ENCODE measurements around the gene OTUD5.

OTUD5 gene

DNA sequence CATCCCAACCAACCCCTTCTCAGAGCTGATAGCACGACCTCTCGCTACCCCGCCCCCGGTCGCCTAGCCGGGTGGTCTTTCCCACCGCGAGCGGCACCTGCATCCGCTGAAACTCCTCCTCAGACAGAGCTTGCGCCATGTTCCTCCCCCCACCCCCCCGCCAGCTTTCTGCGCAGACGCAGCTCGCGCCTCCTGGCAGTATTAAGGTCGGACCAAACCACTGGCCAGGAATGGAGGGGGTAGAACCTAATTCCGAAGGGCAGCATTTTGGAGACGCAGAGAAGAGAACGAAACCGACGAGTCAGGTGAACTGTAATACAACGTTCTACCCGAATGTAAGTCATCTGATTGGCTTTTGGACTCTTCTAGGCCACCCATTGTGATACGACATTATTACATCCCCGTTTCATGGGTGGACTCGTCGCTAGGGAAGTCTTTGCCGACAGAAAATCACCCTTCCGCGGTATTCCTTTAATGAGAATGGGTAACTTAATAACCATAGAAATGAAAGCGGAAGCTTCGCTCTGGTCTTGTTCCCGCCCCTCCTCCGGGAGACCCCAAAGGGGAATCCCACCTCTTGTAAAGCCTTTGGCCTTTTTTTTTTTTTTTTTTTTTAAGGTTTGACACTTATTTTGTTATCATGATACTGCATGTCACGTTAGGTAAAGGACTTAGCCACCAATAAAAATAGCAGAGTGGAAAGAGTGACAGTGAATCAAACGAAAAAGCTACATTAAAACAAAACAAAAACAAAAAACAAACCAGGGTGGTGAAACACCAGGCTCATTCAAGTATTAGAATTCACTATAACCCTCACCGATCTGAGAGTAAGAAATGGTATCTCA lies 44.9 kb upstream of the OTUD5 start, which contains the start of gene GRIPAP1:
GRIPAP1 (minus strand) TSS at position 174 of the 845 bp plus-strand sequence; CDS start at position 139, 35 bp downstream.
- Histone ChIP-seq H3K4me1 (ENCODE audit: control insufficient read depth, insufficient read depth, low read length) (no peaks in the 10 kb centered on the region), H3K4me3 (ENCODE audit: low read depth, low read length) (peak within 1 kb of the TSS; percentile 77), H3K36me3 (ENCODE audit: control insufficient read depth in 2 of 2, insufficient read depth in 1 of 2, low read length in 2 of 2) (peaks cover 8 to 24% of the 10 kb centered on the region in 2 experiments; a peak in 2 of 3 replicates), H3K9me3 (ENCODE audit: control insufficient read depth, insufficient read depth, low read depth, low read length) (no peaks in the 10 kb centered on the region), H3K27ac (ENCODE audit: extremely low read depth, low read depth, low read length) (peak within 1 kb of the TSS; percentile 91)
- POLR2A ChIA-PET: interaction anchor here (0.6 to 1.5 kb wide), 13 partner anchors 11 to 427 kb away, joined by 3 to 14 read pairs (median 3); partner anchors contain the start of genes KCND1, OTUD5, PQBP1 and TFE3
- CTCF ChIA-PET: interaction anchor here (0.7 to 1.5 kb wide), 4 partner anchors 30 to 353 kb away, joined by 3 to 9 read pairs (median 5); partner anchors contain the start of genes KCND1 and TFE3
- TF ChIP-seq SETDB1 (IDR thresholded peaks at IDR 0.05; ENCODE audit: insufficient read length, low read length) (no peak), SP7 (tag by site-specific recombination; IDR thresholded peaks at IDR 0.05) (peak; percentile 68), HOXA7 (CRISPR knock-in tag; IDR thresholded peaks at IDR 0.05; ENCODE audit: borderline replicate concordance) (no peak), ZNF48 (tag by site-specific recombination; IDR thresholded peaks at IDR 0.05) (no peak), ZNF621 (tag by site-specific recombination; IDR thresholded peaks at IDR 0.05) (no peak), ZNF544 (tag by site-specific recombination; IDR thresholded peaks at IDR 0.05) (no peak), ZNF785 (tag by site-specific recombination; IDR thresholded peaks at IDR 0.05) (no peak), ZNF660 (tag by site-specific recombination; IDR thresholded peaks at IDR 0.05) (peak; percentile 75; the same call in 1 of the 2 replicates), SCRT1 (tag by site-specific recombination; IDR thresholded peaks at IDR 0.05; ENCODE audit: borderline replicate concordance) (no peak), ZIC2 (tag by site-specific recombination; IDR thresholded peaks at IDR 0.05) (peak; percentile 43; the same call in 1 of the 2 replicates), ZXDB (tag by site-specific recombination; IDR thresholded peaks at IDR 0.05) (peak; percentile 84), ZBTB7A (tag by site-specific recombination; IDR thresholded peaks at IDR 0.05; ENCODE audit: low read depth) (0 out of 2 replicates have a peak, but pooled peaks have one; percentile 43), ZNF76 (tag by site-specific recombination; IDR thresholded peaks at IDR 0.05; ENCODE audit: borderline replicate concordance, low read depth) (no peak), ZNF19 (tag by site-specific recombination; IDR thresholded peaks at IDR 0.05; ENCODE audit: low read depth) (no peak), ZNF664 (tag by site-specific recombination; IDR thresholded peaks at IDR 0.05) (no peak), ZSCAN16 (tag by site-specific recombination; IDR thresholded peaks at IDR 0.05) (no peak), MZF1 (tag by site-specific recombination; IDR thresholded peaks at IDR 0.05; ENCODE audit: borderline replicate concordance) (no peak), ZNF366 (tag by site-specific recombination; conservative IDR thresholded peaks at IDR 0.05) (0 out of 2 replicates have a peak, but pooled peaks have one; percentile 15), ZNF114 (tag by site-specific recombination; IDR thresholded peaks at IDR 0.05) (no peak), ZNF501 (tag by site-specific recombination; IDR thresholded peaks at IDR 0.05) (peak; percentile 68), FEZF1 (tag by site-specific recombination; IDR thresholded peaks at IDR 0.05) (peak; percentile 21; the same call in 1 of the 2 replicates), ZNF121 (tag by site-specific recombination; IDR thresholded peaks at IDR 0.05) (no peak), ZNF169 (tag by site-specific recombination; IDR thresholded peaks at IDR 0.05) (no peak), ZNF214 (tag by site-specific recombination; IDR thresholded peaks at IDR 0.05; ENCODE audit: borderline replicate concordance) (no peak), ZNF2 (tag by site-specific recombination; IDR thresholded peaks at IDR 0.05) (0 out of 2 replicates have a peak, but pooled peaks have one; percentile 52), KLF7 (tag by site-specific recombination; IDR thresholded peaks at IDR 0.05; ENCODE audit: borderline replicate concordance) (0 out of 2 replicates have a peak, but pooled peaks have one; percentile 13), YY1 (tag by site-specific recombination; IDR thresholded peaks at IDR 0.05) (peak; percentile 91)
- TF ChIP-seq, protein P1, sequence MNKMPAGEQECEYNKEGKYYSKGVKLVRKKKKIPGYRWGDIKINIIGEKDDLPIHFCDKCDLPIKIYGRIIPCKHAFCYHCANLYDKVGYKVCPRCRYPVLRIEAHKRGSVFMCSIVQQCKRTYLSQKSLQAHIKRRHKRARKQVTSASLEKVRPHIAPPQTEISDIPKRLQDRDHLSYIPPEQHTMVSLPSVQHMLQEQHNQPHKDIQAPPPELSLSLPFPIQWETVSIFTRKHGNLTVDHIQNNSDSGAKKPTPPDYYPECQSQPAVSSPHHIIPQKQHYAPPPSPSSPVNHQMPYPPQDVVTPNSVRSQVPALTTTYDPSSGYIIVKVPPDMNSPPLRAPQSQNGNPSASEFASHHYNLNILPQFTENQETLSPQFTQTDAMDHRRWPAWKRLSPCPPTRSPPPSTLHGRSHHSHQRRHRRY (tag by site-specific recombination; IDR thresholded peaks at IDR 0.05): no peak
- TF ChIP-seq, protein P2, sequence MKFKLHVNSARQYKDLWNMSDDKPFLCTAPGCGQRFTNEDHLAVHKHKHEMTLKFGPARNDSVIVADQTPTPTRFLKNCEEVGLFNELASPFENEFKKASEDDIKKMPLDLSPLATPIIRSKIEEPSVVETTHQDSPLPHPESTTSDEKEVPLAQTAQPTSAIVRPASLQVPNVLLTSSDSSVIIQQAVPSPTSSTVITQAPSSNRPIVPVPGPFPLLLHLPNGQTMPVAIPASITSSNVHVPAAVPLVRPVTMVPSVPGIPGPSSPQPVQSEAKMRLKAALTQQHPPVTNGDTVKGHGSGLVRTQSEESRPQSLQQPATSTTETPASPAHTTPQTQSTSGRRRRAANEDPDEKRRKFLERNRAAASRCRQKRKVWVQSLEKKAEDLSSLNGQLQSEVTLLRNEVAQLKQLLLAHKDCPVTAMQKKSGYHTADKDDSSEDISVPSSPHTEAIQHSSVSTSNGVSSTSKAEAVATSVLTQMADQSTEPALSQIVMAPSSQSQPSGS (tag by site-specific recombination; IDR thresholded peaks at IDR 0.05; ENCODE audit: low read depth): no peak
- TF ChIP-seq, protein P3, sequence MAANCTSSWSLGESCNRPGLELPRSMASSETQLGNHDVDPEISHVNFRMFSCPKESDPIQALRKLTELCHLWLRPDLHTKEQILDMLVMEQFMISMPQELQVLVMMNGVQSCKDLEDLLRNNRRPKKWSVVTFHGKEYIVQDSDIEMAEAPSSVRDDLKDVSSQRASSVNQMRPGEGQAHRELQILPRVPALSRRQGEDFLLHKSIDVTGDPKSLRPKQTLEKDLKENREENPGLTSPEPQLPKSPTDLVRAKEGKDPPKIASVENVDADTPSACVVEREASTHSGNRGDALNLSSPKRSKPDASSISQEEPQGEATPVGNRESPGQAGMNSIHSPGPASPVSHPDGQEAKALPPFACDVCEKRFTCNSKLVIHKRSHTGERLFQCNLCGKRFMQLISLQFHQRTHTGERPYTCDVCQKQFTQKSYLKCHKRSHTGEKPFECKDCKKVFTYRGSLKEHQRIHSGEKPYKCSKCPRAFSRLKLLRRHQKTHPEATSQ (tag by site-specific recombination; IDR thresholded peaks at IDR 0.05): no peak
- TF ChIP-seq, protein P4, sequence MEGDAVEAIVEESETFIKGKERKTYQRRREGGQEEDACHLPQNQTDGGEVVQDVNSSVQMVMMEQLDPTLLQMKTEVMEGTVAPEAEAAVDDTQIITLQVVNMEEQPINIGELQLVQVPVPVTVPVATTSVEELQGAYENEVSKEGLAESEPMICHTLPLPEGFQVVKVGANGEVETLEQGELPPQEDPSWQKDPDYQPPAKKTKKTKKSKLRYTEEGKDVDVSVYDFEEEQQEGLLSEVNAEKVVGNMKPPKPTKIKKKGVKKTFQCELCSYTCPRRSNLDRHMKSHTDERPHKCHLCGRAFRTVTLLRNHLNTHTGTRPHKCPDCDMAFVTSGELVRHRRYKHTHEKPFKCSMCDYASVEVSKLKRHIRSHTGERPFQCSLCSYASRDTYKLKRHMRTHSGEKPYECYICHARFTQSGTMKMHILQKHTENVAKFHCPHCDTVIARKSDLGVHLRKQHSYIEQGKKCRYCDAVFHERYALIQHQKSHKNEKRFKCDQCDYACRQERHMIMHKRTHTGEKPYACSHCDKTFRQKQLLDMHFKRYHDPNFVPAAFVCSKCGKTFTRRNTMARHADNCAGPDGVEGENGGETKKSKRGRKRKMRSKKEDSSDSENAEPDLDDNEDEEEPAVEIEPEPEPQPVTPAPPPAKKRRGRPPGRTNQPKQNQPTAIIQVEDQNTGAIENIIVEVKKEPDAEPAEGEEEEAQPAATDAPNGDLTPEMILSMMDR (tag by site-specific recombination; IDR thresholded peaks at IDR 0.05): no peak
- TF ChIP-seq, protein P5, sequence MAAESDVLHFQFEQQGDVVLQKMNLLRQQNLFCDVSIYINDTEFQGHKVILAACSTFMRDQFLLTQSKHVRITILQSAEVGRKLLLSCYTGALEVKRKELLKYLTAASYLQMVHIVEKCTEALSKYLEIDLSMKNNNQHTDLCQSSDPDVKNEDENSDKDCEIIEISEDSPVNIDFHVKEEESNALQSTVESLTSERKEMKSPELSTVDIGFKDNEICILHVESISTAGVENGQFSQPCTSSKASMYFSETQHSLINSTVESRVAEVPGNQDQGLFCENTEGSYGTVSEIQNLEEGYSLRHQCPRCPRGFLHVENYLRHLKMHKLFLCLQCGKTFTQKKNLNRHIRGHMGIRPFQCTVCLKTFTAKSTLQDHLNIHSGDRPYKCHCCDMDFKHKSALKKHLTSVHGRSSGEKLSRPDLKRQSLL (tag by site-specific recombination; IDR thresholded peaks at IDR 0.05): no peak
